NCI-H446 (cell line): ENCODE data around the gene GAL.

Source experiments
- DNase-seq, 2 experiments: peaks; one replicate each; lab custom pipeline; 2025; lab: John Stamatoyannopoulos, UW

GAL gene

DNA sequence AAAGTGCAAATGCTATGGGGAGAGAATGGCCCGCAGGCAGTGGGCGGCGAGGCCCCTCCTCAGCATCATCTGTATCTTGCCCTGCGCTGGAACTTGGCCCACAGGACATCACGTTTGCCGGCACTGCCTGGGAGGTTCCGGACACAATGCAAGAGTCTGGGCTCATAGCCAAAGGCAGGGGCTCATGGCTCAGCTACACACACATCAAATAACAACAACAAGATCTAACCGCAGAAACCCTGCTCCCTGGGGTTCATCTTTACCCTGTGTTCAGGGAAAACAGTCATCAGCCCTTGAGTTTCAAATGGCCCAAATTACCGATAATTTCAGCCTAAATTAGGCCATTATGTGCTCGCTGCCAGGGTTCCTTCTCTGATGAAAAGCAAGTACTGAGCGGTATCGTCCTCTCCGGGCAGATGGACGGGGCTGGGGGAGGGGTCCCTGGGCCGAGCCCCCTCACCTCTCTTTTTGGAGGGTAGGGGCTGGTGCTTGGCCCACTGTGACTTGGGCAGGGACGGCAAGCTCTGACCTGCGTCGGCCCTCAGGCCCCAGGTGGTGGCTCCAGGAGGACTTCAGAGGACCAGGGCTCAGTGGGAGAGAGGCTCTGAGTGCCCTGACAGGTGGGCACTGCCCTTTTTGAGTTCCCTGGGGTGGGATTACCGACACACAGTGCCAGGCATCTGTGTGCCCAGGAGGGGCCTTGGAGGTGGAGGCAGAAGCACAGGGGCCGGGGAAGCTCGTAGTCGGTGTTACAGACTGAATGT lies 25.0 kb upstream of the GAL start:
- peak in 1 of 2 experiments; percentile 76 for DNase-seq

DNA sequence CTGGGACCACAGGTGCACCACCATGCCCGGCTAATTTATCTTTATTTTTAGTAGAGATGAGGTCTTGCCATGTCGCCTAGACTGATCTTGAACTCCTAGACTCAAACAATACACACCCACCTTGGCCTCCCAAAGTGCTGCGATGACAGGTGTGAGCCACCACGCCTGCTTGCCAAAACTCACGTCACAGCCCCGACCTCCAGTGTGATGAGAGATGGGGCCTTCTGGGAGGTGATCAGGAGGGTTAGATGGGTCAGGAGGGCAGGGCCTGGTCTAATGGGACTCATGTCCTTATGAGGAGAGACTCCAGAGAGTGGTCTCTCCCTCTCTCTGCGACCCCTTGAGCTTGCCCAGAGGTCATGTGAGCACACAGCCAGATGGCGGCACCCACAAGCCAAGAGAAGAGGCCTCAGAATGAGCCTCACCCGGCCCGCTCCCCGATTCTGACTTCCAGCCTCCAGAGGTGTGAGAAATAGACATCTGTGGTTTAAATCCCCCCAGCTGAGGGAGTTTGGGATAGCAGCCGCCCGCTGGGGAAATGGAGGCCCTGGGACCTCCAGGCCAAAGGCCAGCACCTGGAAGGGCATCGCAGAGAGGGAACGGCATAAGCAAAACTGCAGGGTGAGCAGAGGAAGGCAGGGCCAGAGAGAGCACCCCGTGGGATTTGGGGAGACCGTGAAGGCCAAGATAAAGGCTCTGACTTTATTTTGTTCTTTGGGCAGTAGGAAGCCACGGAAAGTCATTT lies 24.1 kb upstream of the GAL start:
- no peak for DNase-seq

DNA sequence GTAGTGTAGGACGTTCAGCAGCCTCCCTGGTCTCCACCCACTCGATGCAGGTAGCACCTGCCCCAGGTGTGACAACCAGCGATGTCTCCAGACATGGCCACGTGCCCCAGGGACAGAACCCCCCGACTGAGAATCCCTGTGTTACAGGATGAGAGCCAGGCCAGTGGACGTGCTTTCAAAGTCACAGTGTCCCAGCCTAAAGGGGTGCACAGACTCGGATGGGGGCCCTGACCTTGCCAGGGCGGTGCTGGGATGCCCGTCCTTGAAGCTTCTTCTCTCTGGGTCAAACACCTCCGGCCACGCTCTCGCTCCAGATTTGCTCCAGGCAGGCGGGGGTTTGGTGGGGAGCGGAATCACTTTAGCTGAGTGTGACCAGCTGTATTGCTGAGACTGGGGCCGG lies 23.3 kb upstream of the GAL start:
- no peak for DNase-seq

DNA sequence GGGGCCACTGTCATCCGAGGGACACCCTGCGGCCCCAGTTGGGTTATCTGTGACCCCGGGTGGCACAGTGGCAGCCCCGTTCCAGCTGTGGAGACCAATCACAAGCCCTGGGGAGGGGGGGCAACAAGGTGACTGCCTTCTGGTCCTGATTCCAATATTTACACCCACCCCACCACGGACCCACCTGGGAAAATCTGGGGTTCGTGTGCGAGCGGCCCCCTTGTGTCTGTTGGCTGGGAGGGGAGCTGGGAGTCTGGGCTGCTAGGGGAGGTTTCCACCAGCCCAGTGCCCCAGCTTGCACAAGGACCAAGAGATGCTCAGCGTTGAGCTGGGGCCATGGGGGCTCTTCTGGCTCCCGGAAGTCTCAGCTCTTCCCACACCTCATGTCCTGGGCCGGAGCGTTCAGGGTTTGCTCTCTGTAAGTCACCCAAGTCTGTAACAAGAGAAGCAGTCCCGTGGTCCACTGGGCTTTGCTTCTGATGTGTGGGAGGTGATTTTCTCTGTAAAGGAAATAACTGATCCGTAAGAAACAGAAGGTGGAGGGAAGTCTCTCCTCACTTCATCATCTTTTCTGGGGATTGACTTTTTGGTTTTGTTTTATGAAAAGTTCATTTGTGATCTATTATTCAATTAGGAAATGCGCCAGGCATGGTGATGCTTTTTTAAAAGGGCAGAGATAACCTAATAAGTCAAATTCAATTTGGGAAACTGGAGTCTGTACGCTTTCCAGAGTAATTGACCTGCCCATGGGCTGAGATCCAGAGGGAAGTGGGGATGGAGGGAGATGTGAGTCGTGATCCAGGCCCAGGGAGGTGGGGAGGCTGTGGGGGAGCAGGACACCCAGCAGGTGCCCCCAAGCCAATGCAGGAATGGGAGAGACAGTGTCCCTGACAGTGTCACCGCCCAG lies 22.4 kb upstream of the GAL start:
- no peak for DNase-seq

DNA sequence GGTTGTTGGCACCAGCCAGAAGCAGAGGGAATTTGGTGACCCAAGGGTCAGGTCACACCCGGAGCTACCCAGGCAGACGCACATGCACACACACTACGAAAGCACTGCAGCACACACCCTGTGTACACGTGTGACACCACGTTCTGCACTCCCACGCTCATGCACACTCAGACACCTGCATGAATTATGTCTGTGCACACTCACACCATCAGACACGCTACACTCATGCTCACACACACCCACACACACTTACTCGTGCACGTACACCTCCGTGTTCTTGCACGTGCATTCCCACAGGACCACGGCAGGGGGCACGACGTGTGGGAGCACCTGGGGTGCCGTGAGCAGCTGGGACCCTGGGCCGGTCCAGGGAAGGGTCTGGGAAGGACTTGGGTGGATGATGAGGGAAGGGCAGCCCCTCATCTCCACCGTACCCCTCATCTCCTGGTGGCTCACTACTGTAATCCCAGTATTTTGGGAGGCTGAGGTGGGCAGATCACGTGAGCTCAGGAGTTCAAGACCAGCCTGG lies 20.8 kb upstream of the GAL start:
- no peak for DNase-seq

DNA sequence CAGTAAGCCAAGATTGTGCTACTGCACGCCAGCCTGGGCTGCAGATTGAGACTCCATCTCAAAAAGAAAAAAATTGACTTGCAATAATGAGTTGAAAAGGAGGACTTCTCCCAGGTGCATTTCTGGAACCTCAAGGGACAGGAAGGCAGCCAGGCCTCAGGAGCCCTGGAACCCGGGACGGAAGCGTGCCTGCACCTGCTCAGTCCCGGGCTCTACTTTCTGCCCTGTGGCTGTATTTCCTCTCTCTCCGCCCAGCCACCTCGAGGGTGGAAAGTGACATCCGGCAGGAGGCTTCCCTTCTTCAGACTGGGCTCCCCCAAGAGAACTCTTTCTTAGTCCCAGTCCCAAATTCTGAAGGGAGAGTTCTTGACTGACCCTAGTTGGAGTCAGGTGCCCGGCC lies 20.2 kb upstream of the GAL start:
- no peak for DNase-seq

DNA sequence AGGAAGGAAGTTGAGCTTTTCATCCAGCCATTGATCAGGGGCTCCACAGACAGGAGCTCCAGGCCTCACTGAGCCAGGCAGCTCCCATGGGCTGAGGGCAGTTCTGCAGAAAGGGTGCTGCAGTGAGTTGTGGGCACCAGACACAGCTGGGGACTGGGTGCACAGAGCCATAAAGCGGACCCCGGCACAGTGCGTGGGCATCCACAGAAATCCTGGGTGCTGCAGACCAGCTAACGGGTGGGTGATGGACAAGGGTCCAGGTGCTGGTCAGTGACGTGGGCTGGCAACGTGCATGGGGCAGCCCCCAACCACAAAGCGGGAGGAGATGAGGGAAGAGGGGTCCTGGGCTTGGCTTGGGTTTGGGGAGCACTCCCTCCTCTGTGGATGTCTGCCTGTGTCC lies 19.4 kb upstream of the GAL start:
- no peak for DNase-seq

DNA sequence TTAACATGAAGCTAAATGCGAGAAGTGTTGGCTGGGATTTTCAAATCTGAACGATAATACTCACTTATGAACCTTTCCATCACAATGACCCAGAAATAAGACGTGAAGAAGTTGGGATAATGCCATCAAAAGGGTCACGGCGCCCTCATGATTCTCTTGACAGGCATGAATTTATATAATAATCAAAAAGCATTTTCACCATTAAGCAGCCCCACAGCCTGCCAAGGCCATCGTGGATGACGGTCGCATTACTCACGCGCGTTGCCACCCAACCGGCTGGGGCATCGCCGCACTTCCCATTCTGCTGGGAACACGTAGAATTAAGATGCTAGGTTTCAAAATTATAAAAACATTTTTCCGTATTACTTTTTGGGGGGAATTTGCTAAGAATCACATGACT lies 18.9 kb upstream of the GAL start:
- no peak for DNase-seq

DNA sequence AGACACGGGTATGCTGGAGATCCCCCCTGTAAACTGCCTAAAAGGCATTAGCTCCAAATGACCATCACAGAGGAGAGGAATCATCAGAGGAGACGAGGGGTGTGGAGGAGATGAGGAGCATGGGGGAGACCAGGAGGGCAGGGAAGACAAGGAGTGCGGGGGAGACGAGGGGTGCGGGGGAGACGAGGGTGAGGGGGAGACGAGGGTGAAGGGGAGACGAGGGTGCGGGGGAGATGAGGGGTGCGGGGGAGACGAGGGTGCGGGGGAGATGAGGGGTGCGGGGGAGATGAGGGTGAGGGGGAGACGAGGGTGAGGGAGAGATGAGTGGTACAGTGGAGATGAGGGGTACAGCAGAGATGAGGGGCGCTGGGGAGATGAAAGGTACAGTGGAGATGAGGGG lies 17.5 kb upstream of the GAL start:
- no peak for DNase-seq

DNA sequence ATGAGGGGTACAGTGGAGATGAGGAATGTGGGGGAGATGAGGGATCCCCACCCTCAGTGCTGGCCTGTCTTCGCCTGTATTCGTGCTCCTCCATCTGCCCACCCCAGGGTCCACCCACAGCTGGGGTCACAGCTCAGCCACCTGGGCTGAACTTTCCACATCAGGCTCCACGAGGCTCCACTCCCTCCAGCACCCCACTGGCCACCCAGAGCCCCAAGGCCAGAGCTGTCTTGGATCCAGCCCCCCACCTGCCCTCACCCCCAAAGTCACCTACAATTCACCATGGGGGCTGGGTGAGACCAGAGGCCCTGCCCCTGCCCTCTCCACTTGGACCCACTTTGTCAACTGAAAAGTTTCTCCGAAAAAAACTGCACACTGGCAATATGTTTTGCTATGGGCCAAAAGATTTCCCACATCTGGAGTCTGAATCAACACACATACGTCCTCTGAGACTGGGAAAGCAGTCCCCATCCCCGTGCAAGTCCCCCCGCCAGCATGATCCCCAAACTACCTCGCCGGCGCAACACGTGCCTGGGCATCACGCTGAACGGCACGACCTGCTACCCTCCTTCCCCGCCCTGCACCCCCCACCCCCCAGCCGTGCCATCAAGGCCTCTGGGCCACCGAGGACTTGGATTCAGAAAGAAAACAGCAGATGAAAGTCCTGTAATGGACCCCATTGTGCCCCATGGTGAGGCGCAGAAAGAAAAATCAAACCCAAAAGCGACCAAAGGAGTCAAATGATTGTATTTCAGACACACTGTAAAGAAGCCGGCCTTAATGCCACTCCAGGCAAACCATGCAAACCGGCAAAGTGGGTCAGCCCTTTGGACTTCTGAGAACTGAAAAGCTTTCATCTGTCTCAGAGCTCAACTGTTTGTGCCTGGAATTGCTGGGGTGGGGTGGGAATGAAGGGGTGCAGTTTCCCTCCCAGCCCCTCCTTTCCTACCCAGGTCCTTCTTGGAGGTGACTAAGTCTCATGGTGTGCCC lies 16.5 kb upstream of the GAL start:
- DNase-seq, result no peak

DNA sequence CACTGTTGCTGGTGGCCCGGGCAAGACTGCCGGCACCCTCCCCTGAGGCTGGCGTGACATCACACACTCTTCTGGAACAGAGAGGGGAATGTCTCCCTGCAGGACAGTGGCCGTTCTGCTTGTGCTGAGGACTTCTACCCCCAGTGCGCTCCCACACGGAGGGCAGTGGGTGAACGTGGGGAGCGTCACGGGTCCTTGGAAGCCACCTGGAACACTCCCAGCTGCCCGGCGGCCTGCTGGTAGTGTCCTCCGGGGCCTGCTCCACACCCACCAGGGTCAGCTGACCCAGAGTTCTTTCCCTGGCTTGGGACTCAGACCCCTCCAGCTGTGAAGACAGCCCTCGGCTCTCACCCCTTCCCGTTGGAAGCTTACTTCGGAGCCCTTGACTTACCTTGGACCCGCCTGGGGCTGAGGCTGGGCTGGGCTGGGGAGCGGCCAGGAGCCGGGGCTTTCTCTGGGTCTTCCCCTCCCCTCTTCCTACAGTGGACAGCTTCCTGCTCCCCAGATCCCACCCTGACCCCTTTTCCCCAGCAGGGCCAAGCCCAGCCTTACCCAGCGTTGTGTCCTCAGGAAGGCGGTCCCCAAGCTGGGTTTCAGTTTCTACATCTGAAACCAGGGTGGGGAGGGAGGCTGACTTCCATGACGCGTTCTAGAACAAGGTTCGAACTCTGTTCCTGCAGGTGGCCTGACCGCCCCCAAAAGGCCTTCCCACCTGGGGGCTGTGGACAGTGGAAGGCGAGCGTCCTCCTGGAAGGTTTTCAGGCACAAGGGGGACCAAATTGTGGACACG lies 14.8 kb upstream of the GAL start:
- DNase-seq, result no peak

DNA sequence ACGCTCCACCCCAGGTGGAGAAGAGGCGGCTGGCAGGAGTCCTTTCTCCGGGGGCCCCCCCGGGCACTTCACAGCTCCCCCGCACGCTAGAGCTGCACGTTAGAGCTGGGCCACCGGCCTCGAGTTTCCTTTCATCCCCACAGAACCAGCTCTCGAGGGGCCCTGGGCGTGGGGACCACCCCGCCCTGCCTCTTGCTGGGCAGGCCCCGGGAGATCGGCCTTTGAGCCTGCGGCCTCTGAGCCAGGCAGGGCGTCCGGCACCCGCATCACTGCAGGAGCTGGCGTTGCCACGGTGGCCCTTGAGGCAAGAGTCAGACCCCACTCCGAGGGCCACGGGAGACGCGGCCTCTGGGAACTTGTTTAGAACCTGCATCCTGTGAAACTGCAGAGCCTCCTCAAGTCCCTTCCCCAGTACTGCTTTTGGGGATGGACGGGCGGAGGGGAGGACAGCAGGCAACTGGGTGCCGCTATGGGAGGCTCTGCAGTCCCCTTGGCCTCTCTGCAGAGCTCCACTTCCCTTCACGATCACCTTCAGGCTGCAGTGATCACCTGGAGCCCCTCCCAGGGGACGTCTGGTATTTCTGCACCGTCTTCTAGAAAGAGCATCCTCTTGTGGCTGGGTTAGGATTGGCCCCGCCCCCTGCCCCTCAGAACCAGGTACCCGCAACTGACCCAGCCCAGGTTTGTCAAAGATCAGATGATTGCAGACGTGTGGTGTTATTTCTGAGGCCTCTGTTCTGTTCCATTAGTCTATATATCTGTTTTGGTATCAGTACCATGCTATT lies 13.9 kb upstream of the GAL start:
- DNase-seq, result no peak

DNA sequence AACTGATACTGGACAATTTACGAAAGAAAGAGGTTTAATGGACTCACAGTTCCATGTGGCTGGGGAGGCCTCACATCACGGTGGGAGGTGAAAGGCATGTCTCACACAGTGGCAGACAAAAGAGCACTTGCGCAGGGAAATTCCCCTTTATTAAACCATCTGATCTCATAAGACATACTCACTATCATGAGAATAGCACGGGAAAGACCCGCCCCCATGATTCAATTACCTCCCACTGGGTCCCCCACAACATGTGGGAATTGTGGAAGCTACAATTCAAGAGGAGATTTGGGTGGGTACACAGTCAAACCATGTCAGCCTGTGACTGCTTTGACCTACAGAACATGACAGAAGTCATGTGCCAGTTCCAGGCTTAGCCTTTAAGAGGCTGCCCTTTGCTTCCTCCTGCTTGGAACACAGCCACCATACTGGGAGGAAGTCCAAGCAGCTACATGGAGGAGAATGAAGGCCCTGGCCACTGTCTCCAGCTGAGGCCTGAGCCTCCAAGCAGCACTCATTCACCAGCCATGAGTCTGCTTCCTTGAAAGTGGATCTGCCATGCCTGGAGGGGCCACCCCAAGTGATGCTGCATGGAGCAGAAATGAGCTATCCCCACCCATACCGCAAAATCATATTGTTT lies 10.9 kb upstream of the GAL start:
- DNase-seq, result no peak

DNA sequence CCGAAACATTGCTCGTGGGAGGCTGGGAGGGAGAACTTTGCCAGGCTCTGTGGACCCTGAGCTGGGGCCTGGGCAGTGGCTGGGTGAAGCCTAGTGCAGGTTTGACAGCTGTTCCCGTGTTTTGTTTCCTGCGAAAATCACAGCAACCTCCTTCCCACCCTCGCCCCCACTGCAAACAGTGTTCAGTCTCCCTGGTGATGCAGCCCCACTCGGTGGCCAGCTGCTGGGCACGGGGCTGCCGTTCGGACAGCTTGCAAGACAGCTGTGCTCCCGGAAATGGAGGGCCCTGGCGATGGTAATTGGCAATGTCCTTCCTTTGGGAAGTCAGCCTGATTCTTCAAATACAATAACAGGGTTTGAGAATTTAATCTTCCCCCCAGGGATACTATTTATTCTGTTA lies 10.4 kb upstream of the GAL start:
- DNase-seq, result no peak

DNA sequence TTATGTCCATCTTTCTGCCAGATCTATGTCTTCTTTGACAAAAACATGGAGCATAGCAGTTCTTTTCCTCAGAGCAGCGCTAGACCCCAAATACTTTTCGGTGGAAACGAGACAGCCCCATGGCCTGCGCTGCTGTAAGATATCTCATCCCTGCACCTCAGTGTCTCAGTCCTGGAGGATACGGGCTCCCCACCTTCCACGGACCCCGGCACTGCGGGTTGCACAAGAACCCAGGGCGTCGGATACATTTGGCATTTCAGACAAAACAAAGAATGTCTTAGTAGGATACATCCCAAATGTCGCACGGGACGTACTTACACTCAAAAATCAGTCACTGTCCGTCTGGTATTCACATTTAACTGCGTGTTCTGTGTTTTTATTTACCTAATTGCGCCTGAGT lies 9.9 kb upstream of the GAL start:
- no peak for DNase-seq

DNA sequence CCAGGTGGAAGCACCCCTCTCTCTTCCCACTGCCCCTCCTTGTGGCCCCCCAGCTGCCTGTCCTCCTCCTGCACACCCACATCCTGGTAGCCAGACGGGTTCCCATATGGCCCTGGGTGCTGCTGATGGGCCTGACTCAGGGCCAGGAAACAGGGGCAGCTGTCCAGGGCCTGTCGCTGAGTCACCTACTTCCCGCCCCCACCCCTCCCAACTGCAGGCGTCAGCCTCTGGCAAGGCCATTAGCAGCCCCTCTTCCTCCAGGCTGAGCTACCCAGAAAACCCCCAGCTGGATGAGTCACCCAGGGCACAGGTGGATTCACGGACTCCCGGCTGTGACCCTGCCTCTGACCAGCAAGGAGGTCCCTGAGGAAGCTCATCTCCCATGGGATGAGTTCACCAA lies 6.9 kb upstream of the GAL start:
- peak in 1 of 2 experiments; percentile 25 for DNase-seq

DNA sequence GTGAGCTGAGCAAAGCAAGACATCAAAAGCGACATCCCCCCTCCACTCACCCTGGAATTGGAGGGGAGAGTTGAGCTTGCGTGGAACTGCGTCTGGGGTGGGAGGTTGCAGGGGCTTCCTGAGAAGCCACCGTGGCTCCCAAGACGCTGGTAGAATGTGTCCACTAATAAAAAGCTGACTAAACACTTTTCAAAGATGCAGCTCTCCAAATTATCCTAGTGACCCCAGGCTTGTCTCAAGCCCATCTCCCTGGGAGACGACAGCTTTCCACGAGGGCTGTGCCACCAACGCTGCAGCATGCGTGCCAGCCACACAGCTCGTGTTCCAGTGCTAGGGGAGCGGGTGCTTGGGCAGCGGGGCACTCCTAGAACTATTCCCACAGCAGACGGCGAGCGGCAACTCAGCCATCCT lies 6.3 kb upstream of the GAL start:
- no peak for DNase-seq

DNA sequence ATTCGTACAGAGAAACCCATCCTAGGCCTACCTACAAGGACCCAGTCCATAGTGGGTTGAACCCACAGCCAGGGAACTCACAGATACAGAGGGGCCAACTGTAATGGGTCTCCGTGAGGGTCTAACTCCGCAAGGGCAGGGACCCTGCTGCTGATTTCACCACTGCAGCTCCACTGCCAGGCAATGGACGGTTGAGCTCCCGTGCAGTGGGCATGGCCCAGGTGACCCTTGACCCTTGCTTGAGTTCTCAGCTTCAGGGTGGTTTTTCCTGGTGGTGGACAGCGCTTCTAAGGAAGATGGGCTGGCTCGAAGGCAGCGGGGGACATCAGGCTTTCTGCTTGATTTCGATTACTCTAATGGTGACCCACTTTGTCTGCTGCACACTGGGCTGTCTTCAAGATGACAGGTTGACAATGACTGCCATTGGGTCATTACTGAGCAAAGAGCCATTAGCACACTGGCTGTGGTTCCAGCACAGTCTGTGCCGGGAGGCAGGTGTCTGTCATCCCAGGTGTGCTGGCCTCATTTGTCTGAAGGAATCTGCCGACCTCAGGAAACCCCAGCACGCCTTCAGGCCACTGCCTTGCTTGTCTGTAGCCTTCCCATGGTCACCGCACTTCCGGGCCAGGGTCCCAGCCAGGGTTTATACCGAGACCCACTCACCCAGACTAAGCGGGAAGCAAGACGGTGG lies 3.7 kb upstream of the GAL start:
- no peak for DNase-seq
